AG10803 (cell line): Measurements from ENCODE around the gene EMCN.

ENCODE experiments used
- DNase-seq: peaks from one replicate; pipeline ENCODE4 v3.0.0; 2010; ENCODE audit warnings: low read depth
- H3K4me3 ChIP-seq: 2 replicates; pipeline ENCODE4 v1.5.1; 2011; ENCODE audit warnings: mild to moderate bottlenecking, low read length, control low read depth
- TF ChIP-seq, protein P1 (sequence below): conservative IDR thresholded peaks from 2 replicates; pipeline ENCODE4 v1.5.1; 2011; ENCODE audit warnings: mild to moderate bottlenecking, low read length, control low read depth, inconsistent platforms

The EMCN gene

DNA sequence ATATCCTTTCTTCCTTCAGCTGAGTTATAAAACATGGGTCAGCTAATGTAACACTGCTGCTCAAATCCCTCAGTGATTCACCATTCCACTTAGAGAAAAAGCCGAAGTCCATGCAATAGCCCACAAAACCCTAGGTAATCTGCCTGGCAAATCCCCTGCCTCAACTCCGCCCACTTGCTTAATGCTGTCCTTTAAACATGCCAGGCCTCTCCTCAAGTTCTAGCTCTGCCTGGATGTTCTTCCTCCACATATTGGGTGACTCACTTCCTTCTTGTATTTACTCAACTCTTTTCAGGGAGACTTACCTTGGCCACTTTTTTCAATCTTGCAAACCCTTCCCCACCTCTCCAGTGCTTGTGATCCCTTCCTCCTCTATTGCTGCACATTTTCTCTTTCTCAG lies 89.8 kb downstream of the EMCN start:
- TF ChIP-seq, protein P1, sequence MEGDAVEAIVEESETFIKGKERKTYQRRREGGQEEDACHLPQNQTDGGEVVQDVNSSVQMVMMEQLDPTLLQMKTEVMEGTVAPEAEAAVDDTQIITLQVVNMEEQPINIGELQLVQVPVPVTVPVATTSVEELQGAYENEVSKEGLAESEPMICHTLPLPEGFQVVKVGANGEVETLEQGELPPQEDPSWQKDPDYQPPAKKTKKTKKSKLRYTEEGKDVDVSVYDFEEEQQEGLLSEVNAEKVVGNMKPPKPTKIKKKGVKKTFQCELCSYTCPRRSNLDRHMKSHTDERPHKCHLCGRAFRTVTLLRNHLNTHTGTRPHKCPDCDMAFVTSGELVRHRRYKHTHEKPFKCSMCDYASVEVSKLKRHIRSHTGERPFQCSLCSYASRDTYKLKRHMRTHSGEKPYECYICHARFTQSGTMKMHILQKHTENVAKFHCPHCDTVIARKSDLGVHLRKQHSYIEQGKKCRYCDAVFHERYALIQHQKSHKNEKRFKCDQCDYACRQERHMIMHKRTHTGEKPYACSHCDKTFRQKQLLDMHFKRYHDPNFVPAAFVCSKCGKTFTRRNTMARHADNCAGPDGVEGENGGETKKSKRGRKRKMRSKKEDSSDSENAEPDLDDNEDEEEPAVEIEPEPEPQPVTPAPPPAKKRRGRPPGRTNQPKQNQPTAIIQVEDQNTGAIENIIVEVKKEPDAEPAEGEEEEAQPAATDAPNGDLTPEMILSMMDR: no peak
- DNase-seq: peak; percentile 51

DNA sequence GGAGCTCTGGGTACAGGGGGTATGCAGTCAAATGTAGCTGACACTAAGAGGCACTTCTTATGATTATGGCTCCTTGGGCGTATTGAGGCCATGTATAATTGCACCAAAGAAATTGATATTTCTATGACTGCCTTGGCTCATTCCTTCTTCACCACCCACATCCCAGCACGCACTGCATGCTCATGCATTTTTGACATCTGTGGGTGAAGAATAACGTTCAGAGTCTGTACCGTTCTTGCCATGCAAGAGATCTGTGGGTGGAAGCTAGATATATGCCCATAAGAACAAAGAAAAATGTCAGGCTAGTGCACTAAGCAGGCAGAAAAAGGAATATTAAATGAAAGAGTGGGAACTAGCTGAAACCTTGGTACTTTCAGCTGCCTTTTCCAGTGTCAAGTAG lies 93.4 kb downstream of the EMCN start:
- H3K4me3 ChIP-seq: no peak overlapping the region
- DNase-seq: no peak
- TF ChIP-seq, protein P1: no peak

More for the DNA sequence above, 89.8 kb downstream of the EMCN start:
- no peak overlapping the region for H3K4me3 ChIP-seq

DNA sequence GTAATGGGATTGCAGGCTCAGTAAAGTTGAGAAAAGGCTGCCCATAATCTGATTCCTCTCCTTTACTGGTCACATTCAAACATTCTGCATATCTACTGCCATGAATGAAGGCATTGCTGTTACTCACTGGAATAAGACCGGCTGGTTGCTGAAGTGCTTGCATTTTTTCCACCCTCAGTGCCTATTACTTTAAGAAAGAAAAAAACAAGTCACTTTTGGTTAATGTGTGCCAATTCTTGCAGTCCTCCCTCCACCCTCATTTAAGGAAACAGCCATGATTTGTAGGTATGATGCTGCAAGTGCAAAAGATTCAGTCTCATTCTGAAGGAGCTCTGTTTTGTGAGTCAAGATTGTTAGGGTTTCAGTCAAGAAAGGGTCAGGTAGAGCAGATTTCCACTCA lies 94.9 kb downstream of the EMCN start:
- no peak overlapping the region for H3K4me3 ChIP-seq
- TF ChIP-seq, protein P1: no peak
- peak; percentile 24 for DNase-seq

DNA sequence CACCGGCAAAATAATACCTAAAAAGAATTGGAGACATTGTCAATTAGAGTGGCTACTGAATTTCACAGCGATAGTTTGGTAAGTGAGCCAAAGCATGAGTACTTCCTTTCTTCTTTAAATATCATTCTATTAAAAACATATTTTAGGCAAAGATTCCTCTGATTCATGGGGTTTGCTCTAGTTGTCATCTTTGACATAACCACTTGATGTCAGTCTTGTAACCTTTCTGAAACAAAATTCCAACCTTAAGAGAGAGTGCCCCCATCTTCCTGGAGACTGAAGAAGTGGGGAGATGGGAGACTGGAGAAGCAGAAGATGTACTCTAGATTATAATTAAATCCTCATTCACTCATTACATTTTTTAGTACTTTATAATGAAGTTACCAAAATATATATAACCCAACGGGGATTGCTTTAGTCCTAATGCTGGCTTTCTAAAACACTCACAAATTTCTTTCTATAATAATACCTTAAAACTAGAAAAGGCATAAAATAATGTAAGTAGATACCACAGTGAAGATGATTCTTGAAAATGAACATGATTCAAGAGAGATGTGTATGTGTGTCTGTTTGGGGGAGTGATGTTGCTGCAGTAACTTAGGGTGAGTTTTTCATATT lies 96.4 kb downstream of the EMCN start:
- H3K4me3 ChIP-seq: peak overlapping the region; percentile 33
- peak; percentile 53 for DNase-seq
- TF ChIP-seq, protein P1: peak; percentile 71

DNA sequence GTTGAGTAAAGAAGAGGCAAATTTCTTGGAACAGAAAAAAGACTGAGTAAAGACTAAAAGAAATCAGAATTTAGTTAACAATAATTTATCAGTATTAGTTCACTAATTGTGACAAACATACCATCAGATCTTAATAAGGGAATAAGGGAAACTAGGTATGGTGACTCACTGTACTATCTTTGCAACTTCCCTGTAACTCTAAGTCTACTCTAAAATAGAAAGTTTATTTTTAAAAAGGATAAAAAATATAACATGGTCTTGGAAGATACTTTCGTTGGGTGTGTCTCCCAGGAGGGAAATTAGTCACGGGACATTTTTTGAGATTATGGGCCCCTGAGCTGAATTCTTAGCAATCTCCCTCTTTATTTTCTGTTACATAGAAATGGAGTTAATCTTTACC lies 97.3 kb downstream of the EMCN start:
- H3K4me3 ChIP-seq: no peak overlapping the region

DNA sequence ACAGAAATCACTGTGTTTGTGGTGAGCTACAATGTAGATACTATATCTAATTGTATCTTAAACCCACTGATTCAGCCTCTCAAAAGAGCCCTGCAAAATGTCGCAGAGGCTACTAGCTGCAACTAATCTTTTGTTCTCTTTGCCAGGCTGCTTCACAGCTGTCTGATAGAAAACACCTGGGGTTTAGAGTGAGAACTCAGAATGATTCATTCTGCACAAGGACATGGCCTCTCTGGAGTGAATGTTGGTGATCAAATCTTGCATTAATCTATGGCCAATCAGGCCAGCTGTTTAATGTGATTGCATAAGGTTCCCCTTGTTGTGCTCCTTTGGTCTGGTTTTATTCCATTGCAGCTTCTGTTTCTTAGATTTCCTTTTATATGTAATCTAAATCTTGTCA lies 100.3 kb downstream of the EMCN start:
- DNase-seq: peak; percentile 48
- TF ChIP-seq, protein P1: no peak
- no peak overlapping the region for H3K4me3 ChIP-seq

More for the DNA sequence above, 97.3 kb downstream of the EMCN start:
- peak; percentile 5 for DNase-seq
- TF ChIP-seq, protein P1: no peak

DNA sequence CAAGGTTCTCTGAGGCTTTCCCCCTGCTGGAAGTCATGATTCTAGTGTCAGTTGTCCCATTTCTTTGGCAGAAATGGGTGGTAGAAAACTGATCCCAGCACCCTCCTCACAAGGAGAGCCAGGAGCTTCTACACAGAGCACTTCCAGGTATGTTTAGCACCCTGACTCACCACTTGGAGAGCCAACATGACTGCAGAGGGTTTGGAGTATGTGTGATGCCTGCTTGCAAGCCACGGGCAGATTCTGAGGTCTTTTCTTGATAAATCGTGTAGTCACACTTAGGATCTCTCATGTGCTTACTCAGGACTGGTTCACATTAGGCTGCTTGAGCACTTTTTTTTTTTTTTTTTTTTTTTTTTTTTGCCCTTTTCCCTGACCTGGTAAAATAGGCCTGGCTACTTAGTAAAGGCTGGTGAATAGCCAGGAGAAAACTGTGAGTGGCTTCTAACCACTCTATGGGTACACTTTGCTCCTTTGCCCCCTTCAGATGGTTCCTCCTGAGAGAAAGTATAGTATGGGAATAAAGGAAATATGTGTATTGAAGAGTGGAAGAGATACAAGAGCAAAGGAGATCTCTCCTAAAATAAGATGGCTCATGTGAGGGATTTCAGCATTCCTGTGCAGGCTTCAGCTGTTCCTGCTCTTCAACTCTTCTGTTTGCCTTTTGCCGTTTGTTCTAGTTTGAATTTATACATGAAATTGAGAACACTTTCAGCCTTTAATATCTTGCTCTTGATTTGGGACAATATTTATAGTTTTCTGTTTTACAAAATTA lies 103.6 kb downstream of the EMCN start:
- peak; percentile 17 for DNase-seq
- TF ChIP-seq, protein P1: no peak
- no peak overlapping the region for H3K4me3 ChIP-seq
